Adipocyte (in vitro differentiated cells): ENCODE results near the gene CACNG4.

Source experiments
- DNase-seq: peaks from one replicate; pipeline ENCODE4 v3.0.0-alpha.2; 2015; ENCODE audit warnings: low read depth
- H3K27me3 ChIP-seq: replicated peaks from 2 replicates; pipeline ENCODE4 v1.7.0; 2013; ENCODE audit warnings: mild to moderate bottlenecking, low read length, moderate library complexity; ENCODE audit not compliant: control insufficient read depth, insufficient read depth
- H3K36me3 ChIP-seq: 2 replicates; pipeline ENCODE4 v1.7.0; 2013; ENCODE audit warnings: low read length, mild to moderate bottlenecking, moderate library complexity; ENCODE audit not compliant: control insufficient read depth, insufficient read depth, severe bottlenecking
- H3K4me1 ChIP-seq: 2 replicates; pipeline ENCODE4 v1.7.0; 2013; ENCODE audit warnings: mild to moderate bottlenecking, low read length, moderate library complexity; ENCODE audit not compliant: control insufficient read depth, insufficient read depth
- H3K4me3 ChIP-seq: 2 replicates; pipeline ENCODE4 v1.7.0; 2013; ENCODE audit warnings: mild to moderate bottlenecking, low read length, moderate library complexity
- H3K9ac ChIP-seq: 2 replicates; pipeline ENCODE4 v1.7.0; 2013; ENCODE audit warnings: mild to moderate bottlenecking, low read length, moderate library complexity
- H3K9me3 ChIP-seq: 2 replicates; pipeline ENCODE4 v1.7.0; 2013; ENCODE audit warnings: mild to moderate bottlenecking, low read length, moderate library complexity; ENCODE audit not compliant: control insufficient read depth

CACNG4 gene

GRCh38 chr17:66953630-66954020 is 10.9 kb upstream of the CACNG4 start:
- H3K9me3 ChIP-seq: peaks cover 14% of the 10 kb centered on the region
- H3K4me1 ChIP-seq: no peaks in the 10 kb centered on the region
- H3K27me3 ChIP-seq: peaks cover 45% of the 10 kb centered on the region
- H3K36me3 ChIP-seq: no peaks in the 10 kb centered on the region
- no peak for DNase-seq
- no peak overlapping the region for H3K9ac ChIP-seq
- H3K4me3 ChIP-seq: no peak overlapping the region

- peaks cover 11% of the 10 kb centered on the region for H3K9me3 ChIP-seq
- H3K9ac ChIP-seq: no peak overlapping the region
- peaks cover 42% of the 10 kb centered on the region for H3K27me3 ChIP-seq
- H3K4me3 ChIP-seq: no peak overlapping the region
- H3K4me1 ChIP-seq: no peaks in the 10 kb centered on the region
- H3K36me3 ChIP-seq: no peaks in the 10 kb centered on the region
- DNase-seq: no peak
Measured at GRCh38 chr17:66954632-66955031, 9.9 kb upstream of the CACNG4 start.

DNA sequence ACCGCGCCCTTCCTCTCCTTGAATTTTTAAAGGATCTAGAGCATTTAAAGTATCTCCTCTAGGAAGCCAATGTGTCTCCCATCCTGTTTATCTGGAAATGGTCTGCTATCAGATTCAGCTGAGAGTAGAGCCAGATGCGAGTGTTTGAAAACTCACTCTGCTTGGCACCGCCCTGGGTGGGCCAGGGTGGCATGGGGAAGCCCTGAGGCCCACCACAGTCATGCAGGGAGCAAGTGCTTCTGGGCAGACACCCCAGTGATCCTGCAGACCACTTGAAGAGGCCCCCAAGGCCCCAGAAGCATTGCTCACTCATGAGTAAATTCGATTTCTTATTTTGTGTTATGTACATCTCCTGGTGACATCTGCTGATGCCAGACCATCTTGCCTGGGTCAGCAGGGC is 8.7 kb upstream of the CACNG4 start:
- Histone ChIP-seq H3K4me3 (no peak overlapping the region), H3K9ac (no peak overlapping the region), H3K27me3 (peaks cover 51% of the 10 kb centered on the region), H3K36me3 (no peaks in the 10 kb centered on the region), H3K4me1 (no peaks in the 10 kb centered on the region), H3K9me3 (no peaks in the 10 kb centered on the region)
- no peak for DNase-seq

GRCh38 chr17:66956941-66957340 is 7.6 kb upstream of the CACNG4 start:
- H3K9ac ChIP-seq: no peak overlapping the region
- no peak overlapping the region for H3K4me3 ChIP-seq
- no peaks in the 10 kb centered on the region for H3K36me3 ChIP-seq
- no peaks in the 10 kb centered on the region for H3K9me3 ChIP-seq
- DNase-seq: no peak
- H3K27me3 ChIP-seq: peaks cover 54% of the 10 kb centered on the region
- H3K4me1 ChIP-seq: no peaks in the 10 kb centered on the region

- H3K4me1 ChIP-seq: no peaks in the 10 kb centered on the region
- no peak overlapping the region for H3K4me3 ChIP-seq
- no peak overlapping the region for H3K9ac ChIP-seq
- H3K9me3 ChIP-seq: no peaks in the 10 kb centered on the region
- no peak for DNase-seq
- H3K36me3 ChIP-seq: no peaks in the 10 kb centered on the region
- H3K27me3 ChIP-seq: peaks cover 58% of the 10 kb centered on the region
Measured at GRCh38 chr17:66957343-66957742, 7.2 kb upstream of the CACNG4 start.

GRCh38 chr17:66957951-66958579 is 6.4 kb upstream of the CACNG4 start:
- H3K4me3 ChIP-seq: no peak overlapping the region
- H3K36me3 ChIP-seq: no peaks in the 10 kb centered on the region
- DNase-seq: no peak
- H3K9me3 ChIP-seq: no peaks in the 10 kb centered on the region
- no peaks in the 10 kb centered on the region for H3K4me1 ChIP-seq
- peaks cover 66% of the 10 kb centered on the region for H3K27me3 ChIP-seq
- H3K9ac ChIP-seq: no peak overlapping the region

GRCh38 chr17:66959641-66960375 is 4.7 kb upstream of the CACNG4 start:
- Histone ChIP-seq H3K4me1 (peaks cover 5% of the 10 kb centered on the region), H3K27me3 (peaks cover 64% of the 10 kb centered on the region), H3K9ac (no peak overlapping the region), H3K36me3 (no peaks in the 10 kb centered on the region), H3K4me3 (no peak overlapping the region), H3K9me3 (no peaks in the 10 kb centered on the region)
- no peak for DNase-seq

- H3K4me3 ChIP-seq: no peak overlapping the region
- H3K9me3 ChIP-seq: no peaks in the 10 kb centered on the region
- DNase-seq: no peak
- H3K36me3 ChIP-seq: no peaks in the 10 kb centered on the region
- no peak overlapping the region for H3K9ac ChIP-seq
- H3K27me3 ChIP-seq: peaks cover 62% of the 10 kb centered on the region
- H3K4me1 ChIP-seq: peaks cover 5% of the 10 kb centered on the region
Measured at GRCh38 chr17:66960613-66961012, 3.9 kb upstream of the CACNG4 start.

DNA sequence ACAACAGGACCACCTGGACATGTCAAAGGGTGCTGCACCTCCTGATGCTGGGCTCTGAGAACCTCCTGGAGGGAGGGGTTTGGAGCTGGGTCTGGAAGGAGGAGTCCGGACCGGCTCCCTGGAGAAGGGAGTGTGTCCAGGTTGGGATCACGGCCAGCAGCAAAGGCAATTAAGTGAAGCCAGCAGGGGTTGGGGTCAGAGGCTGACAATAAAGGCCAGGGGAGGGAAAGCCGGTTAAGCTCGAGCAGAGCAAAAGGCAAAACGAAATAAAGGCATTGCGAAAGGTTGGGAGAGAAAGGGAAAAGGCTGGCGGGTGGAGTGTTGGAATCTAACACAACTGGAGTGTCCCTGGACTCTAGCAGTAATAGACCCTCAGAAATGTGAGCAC is 992 bp upstream of the CACNG4 start:
- DNase-seq: no peak
- H3K4me1 ChIP-seq: peaks cover 5% of the 10 kb centered on the region
- H3K4me3 ChIP-seq: no peak overlapping the region
- H3K9me3 ChIP-seq: no peaks in the 10 kb centered on the region
- H3K27me3 ChIP-seq: peaks cover 77% of the 10 kb centered on the region
- H3K36me3 ChIP-seq: no peaks in the 10 kb centered on the region
- H3K9ac ChIP-seq: no peak overlapping the region

DNA sequence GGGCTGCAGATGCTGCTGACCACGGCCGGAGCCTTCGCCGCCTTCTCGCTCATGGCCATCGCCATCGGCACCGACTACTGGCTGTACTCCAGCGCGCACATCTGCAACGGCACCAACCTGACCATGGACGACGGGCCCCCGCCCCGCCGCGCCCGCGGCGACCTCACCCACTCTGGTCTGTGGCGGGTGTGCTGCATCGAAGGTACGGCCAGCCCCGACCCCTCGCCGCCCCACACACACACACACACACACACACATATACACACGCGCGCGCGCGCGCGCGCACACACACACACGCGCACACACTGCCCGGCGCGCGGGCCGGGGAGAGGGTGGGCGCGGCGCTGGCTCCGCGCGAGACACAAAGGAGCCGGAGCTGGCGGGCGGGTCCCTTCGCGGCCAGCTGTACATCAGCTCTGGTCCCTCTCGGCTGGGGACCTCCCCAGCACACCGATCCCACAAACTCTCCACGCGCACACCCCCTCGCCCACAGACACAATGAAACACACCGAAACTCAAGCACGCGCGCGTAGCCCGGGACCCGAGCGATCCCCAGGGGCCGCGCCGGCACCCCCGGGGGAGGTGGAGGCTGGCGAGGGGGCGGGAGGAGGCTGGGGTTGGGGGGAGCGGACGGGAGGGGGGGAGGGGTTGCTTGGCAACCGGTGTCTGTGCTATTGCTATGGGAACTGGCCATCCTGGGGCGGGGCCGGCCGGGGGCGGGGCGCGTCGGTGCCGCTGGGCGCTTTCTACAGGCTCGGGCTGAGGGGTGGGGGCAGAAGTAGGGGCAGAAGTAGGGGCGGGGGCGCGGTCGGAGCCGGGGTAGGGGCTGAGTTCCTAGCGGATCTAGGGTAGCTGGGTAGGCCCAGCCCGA is 658 bp downstream of the CACNG4 start:
- no peaks in the 10 kb centered on the region for H3K9me3 ChIP-seq
- H3K36me3 ChIP-seq: no peaks in the 10 kb centered on the region
- H3K4me3 ChIP-seq: no peak overlapping the region
- H3K9ac ChIP-seq: no peak overlapping the region
- H3K27me3 ChIP-seq: peaks cover 79% of the 10 kb centered on the region
- DNase-seq: peak; percentile 30
- peaks cover 5% of the 10 kb centered on the region for H3K4me1 ChIP-seq

- Histone ChIP-seq H3K9me3 (no peaks in the 10 kb centered on the region), H3K36me3 (no peaks in the 10 kb centered on the region), H3K4me3 (no peak overlapping the region), H3K27me3 (peaks cover 79% of the 10 kb centered on the region), H3K9ac (no peak overlapping the region), H3K4me1 (peaks cover 5% of the 10 kb centered on the region)
- no peak for DNase-seq
Measured at GRCh38 chr17:66965801-66966262, 1.3 kb downstream of the CACNG4 start.
